ENCODE measurements around the gene VASH1. TPM values are rescaled to one million over a fixed set of nuclear protein-coding genes. Genes with fewer than 3 reads are reported as not detected.

VASH1 gene
- total and polyA plus RNA-seq, 2 donors (not counting 3 experiments of a cell fraction or from before 2014, with no cell fraction given), result 39.8 to 168 TPM

DNA sequence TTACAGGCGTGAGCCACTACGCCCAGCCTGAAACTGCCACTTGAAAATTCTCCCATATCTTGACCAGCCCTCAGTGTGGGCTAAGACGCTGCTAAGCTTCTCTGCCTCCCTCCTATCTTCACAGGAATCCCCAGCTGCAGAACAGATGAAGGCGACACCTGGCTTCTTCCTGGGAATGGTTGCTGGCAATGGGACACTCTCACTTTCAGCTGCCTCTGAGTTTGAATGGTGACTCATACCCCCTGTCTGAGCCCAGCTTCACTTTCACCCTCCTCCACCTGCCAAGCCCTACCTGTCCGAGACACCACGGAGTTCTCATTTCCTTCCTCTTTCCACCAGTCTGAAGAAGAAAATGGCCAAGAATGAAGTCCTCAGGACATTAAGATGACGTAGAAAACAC lies 18.3 kb upstream of the VASH1 start:
- BruUV-seq (replicated peaks), result no TSS peak
- Histone ChIP-seq H3K9me1 (replicated peaks; ENCODE audit: control insufficient read depth, extremely low read depth, insufficient read depth, low read length) (no peaks in the 10 kb centered on the region), H3K79me2 (ENCODE audit: control insufficient read depth, insufficient read depth, low read length) (no peaks in the 10 kb centered on the region), H4K20me1 (replicated peaks; ENCODE audit: control insufficient read depth, extremely low read depth, insufficient read depth, low read length) (no peaks in the 10 kb centered on the region), H3K36me3 (ENCODE audit: control insufficient read depth in 2 of 2, extremely low read depth in 1 of 2, insufficient read depth in 2 of 2, low read length in 2 of 2) (no peaks in the 10 kb centered on the region), H3K4me3 (replicated peaks in 1 of 3; ENCODE audit: insufficient read depth in 1 of 3, low read depth in 1 of 3, low read length in 3 of 3) (no peak overlapping the region), H3K4me1 (ENCODE audit: control insufficient read depth, extremely low read depth, insufficient read depth, low read length) (no peaks in the 10 kb centered on the region), H3K4me2 (ENCODE audit: insufficient read depth, low read length) (no peak overlapping the region), H3K9ac (replicated peaks; ENCODE audit: extremely low read depth, insufficient read depth, low read length) (no peak overlapping the region), H3K9me3 (replicated peaks; ENCODE audit: control insufficient read depth, insufficient read depth, low read length) (no peaks in the 10 kb centered on the region), H2AFZ (ENCODE audit: low read depth, low read length) (no peak overlapping the region), H3K27ac (ENCODE audit: insufficient read depth, low read depth, low read length) (no peak overlapping the region), H3K27me3 (ENCODE audit: control insufficient read depth in 2 of 2, insufficient read depth in 2 of 2, low read length in 2 of 2) (peaks cover 0 to 5% of the 10 kb centered on the region in 2 experiments)
- CTCF ChIA-PET, result interaction anchor here (1.2 to 1.4 kb wide), 2 partner anchors 13 to 32 kb away, joined by 3 to 4 read pairs; no protein-coding TSS in a partner anchor
- intact Hi-C loops (cut with micrococcal nuclease), result no loop called here
- TF ChIP-seq FOS (IDR thresholded peaks at IDR 0.05; ENCODE audit: borderline replicate concordance, insufficient read depth, low read length) (no peak), GATA2 (IDR thresholded peaks at IDR 0.05; ENCODE audit: insufficient read depth, insufficient read length, low read depth, low read length) (no peak), MAX (IDR thresholded peaks at IDR 0.05; ENCODE audit: insufficient read depth, insufficient read length) (no peak), JUN (IDR thresholded peaks at IDR 0.05; ENCODE audit: borderline replicate concordance, insufficient read depth, insufficient read length, low read depth) (no peak), MYC (IDR thresholded peaks at IDR 0.05; ENCODE audit: low read depth, low read length) (no peak), EZH2 (IDR thresholded peaks at IDR 0.05; ENCODE audit: borderline replicate concordance, low read depth, low read length, severe bottlenecking) (no peak), POLR2A (IDR thresholded peaks at IDR 0.05; ENCODE audit: low read depth, low read length) (no peak), POLR2AphosphoS5 (IDR thresholded peaks at IDR 0.05; ENCODE audit: insufficient read depth, low read depth, low read length) (no peak)
- TF ChIP-seq, protein P1, sequence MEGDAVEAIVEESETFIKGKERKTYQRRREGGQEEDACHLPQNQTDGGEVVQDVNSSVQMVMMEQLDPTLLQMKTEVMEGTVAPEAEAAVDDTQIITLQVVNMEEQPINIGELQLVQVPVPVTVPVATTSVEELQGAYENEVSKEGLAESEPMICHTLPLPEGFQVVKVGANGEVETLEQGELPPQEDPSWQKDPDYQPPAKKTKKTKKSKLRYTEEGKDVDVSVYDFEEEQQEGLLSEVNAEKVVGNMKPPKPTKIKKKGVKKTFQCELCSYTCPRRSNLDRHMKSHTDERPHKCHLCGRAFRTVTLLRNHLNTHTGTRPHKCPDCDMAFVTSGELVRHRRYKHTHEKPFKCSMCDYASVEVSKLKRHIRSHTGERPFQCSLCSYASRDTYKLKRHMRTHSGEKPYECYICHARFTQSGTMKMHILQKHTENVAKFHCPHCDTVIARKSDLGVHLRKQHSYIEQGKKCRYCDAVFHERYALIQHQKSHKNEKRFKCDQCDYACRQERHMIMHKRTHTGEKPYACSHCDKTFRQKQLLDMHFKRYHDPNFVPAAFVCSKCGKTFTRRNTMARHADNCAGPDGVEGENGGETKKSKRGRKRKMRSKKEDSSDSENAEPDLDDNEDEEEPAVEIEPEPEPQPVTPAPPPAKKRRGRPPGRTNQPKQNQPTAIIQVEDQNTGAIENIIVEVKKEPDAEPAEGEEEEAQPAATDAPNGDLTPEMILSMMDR (IDR thresholded peaks at IDR 0.05; ENCODE audit: extremely low read depth in 1 of 2, insufficient read depth in 1 of 2, low read depth in 1 of 2, low read length in 2 of 2), result no peak
- no peak for DNase-seq (ENCODE audit: low read depth, low spot score)
- POLR2A ChIA-PET, result no interaction called here
- dilution Hi-C loops (cut with MboI; ENCODE audit: extremely low pct_ligation_motif_present, low sequenced_read_pairs), result no loop called here
- FAIRE-seq, result no peak
